Measurements from ENCODE around the gene SMARCD2.

The SMARCD2 gene

DNA sequence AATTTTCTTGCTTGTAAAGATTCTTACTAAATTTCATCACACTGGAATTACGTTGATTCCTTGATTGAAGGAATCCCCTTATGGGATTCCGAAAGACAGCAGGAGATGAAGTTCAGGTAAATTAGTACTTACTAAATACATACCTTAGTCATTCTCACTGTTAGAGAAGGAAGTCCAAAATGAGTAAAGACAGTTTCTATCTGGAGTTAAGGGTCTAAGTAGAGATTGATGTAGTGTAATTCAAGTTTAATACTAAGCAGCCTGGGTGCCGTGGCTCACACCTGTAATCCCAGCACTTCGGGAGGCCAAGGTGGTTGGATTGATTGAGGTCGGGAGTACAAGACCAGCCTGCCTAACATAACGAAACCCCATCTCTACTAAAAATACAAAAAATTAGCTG is 59.0 kb downstream of the SMARCD2 start:
- no peak for TF ChIP-seq CTCF (IDR thresholded peaks at IDR 0.05; ENCODE audit: low read depth, low read length)
- H3K4me3 ChIP-seq (ENCODE audit: low read depth, low read length) = no peak overlapping the region
